Activated CD4-positive, alpha-beta T cell treated with anti-CD3 and anti-CD28 coated beads for 48 hours (primary cell): ENCODE measurements around the gene CBY2.

Source experiments
- DNase-seq: peaks from one replicate; pipeline ENCODE4 v3.0.0-alpha.2; 2020

The CBY2 gene

GRCh38 chr13:45704211-45704739 lies 2.2 kb downstream of the CBY2 start:
- DNase-seq: no peak

GRCh38 chr13:45704854-45705695 lies 3.0 kb downstream of the CBY2 start:
- no peak for DNase-seq

GRCh38 chr13:45705918-45706317 lies 3.8 kb downstream of the CBY2 start:
- no peak for DNase-seq

DNA sequence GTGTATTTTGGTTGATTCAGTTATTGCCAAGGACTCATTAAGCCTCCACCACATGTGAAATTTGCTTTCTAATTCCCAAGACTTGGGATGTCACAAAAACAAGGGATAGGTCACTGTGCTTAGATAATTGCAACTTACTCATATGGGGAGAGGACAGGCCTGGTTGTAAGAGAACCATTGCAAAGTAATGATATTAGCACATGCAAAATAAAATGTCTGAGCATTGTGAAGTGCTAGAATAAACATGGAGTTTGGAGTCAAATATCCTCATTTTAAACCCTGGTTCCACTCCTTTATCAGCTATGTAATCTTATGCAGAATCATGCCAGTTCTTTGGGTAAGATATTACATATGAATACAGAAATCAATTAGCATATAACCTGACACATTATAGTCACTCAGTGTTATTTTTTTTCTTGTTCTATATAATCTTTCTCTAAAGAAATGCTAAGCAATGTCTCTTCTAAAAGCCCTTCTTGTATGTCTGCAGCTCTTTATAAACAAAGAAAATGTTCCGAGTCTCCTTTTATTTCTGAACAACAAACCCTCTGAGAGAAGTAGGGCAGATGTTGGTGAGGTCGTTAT lies 5.5 kb downstream of the CBY2 start:
- no peak for DNase-seq

DNA sequence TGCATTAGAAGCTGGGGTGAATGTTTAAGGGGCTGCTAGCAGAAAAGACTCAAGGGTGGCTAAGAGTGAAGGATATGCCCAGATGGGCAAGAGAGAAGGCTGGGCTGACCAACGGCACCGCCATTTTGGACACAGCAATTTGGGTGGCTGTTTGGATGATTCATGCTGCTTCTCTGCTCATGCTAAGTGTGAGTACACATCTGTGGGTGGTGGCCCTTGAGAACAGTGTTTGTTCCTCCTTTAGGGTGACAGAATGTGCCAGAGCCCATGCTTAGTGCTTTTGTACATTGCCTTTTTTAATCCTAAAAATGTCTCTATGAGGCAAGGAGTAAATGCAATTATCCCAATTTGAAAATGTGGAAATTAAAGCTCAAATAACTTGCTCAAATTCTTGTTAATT lies 9.8 kb downstream of the CBY2 start:
- no peak for DNase-seq

DNA sequence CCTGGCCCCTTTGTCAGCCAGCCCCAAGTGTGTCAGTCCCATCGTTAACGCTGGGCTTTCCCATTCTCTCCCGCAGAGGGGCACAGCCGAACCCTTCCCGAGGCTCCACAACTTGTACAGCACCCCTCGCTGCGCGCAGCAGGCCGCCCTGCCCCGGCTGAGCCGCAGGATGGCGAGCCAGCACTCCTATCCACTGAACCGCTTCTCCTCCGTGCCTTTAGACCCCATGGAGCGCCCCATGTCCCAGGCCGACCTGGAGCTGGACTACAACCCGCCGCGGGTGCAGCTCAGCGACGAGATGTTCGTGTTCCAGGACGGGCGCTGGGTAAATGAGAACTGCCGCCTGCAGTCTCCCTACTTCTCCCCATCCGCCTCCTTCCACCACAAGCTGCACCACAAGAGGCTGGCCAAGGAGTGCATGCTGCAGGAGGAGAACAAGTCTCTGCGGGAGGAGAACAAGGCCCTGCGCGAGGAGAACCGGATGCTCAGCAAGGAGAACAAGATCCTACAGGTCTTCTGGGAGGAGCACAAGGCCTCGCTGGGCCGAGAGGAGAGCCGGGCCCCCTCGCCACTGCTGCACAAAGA lies 11.1 kb downstream of the CBY2 start:
- no peak for DNase-seq

DNA sequence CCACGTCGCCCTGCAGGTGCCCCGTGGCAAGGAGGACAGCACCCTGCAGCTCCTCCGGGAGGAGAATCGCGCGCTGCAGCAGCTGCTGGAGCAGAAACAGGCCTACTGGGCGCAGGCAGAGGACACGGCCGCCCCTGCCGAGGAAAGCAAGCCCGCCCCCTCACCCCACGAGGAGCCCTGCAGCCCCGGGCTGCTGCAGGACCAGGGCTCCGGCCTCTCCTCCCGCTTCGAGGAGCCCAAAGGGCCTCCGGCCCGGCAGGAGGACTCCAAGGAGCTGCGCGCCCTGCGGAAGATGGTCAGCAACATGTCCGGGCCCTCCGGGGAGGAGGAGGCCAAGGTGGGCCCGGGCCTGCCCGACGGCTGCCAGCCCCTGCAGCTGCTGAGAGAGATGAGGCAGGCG lies 11.6 kb downstream of the CBY2 start:
- DNase-seq: no peak

DNA sequence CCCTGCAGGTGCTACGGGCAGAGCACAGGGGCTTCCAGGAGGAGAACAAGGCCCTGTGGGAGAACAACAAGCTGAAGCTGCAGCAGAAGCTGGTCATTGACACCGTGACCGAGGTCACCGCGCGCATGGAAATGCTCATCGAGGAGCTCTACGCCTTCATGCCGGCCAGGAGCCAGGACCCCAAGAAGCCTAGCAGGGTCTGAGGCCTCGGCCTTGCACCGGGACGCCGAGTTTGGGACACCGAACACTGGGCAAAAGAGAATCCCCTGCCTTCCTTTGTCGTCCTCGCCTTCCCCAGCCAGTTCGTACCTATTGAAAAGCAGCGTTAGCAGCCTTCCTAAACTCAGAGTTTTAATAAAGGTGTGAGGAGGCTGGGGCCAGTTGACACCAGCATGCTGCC lies 12.1 kb downstream of the CBY2 start:
- DNase-seq: no peak

GRCh38 chr13:45715351-45715750 lies 13.2 kb downstream of the CBY2 start:
- DNase-seq: no peak

DNA sequence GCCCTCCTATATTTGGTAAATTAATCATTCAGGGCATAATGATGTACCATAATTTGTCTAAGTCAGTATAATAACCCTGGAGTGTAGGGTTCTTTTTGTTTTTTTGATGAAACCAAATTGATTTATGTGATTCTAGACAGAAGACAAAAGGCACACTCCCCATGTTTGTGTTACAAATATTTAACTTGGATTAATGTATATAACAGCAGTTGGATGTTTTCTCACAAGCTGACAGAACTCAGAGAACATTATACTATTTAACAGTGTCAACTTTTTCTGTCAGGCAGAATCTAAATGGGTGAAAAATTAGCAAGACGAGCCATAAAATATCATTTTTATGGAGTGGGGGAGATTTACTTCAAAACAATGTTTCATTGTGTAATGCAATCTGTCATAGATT lies 15.2 kb downstream of the CBY2 start:
- DNase-seq: no peak

GRCh38 chr13:45718063-45718462 lies 15.9 kb downstream of the CBY2 start:
- DNase-seq: no peak

DNA sequence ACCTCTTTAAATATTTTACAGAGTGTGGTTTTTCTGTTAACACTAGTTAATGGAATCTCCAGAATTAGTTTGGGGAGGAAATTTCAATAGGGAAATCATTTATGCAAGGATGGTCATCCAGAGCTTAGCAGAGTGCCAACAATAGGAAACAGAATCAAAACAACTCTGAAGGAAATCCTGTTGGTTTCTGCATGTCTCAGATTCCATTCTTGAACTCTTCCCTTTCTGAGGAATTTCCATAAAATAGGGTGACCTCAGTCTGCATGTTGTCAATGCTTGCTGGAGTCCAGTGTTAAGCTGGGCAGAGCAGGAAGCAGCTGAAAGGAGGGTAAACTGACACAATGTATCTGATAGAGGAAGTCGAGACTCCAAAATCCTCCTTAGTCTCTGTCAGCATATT lies 16.9 kb downstream of the CBY2 start:
- no peak for DNase-seq

- no peak for DNase-seq
These were observed 19.1 kb downstream of the CBY2 start for GRCh38 chr13:45721203-45721731.

DNA sequence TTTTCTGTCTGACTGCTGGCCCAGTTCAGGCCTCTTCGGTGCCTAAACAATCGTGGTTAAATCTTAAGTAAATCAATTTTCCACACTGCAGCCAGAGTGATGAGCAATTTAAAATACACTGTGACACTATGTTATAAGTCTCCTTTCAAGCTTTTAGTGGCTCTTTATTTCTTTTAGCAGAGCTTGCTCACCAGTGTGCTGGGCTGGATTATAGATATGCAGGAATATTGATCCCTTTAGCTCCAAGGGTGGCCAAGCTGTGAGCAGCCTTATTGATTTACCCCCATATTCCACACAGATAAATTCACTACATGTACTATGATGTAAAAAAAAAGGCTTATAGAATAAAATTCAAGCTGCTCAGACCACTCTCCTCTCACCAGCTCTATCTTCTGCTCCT lies 21.7 kb downstream of the CBY2 start:
- DNase-seq: no peak

- peak; percentile 21 for DNase-seq
These were observed 26.6 kb downstream of the CBY2 start for GRCh38 chr13:45728759-45729158.

DNA sequence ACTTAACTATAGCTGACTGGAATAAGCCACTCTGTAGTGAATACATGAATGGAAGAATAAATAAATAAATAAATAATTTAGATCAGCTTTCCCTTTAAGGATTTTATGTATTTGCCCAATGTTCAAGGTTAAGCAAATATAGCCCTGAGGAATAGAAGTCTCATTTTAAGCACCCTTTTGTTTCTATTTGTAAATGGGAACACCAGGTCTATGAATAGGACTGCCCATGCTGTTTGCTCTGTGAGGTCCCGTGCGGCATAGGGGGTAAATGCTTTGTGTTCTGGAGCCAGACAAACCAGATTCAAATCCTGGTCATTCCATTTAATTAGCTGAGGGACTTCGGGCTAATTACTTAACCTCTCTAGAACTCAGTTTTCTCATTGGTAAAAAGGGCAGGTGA lies 29.3 kb downstream of the CBY2 start:
- no peak for DNase-seq

GRCh38 chr13:45732916-45733315 lies 30.8 kb downstream of the CBY2 start:
- no peak for DNase-seq

- DNase-seq: no peak
These were observed 31.2 kb downstream of the CBY2 start for GRCh38 chr13:45733361-45733760.

GRCh38 chr13:45737571-45738017 lies 35.5 kb downstream of the CBY2 start:
- peak; percentile 53 for DNase-seq

- no peak for DNase-seq
These were observed 40.9 kb downstream of the CBY2 start for GRCh38 chr13:45742985-45743384.

- DNase-seq: no peak
These were observed 42.9 kb downstream of the CBY2 start for GRCh38 chr13:45744979-45745378.

DNA sequence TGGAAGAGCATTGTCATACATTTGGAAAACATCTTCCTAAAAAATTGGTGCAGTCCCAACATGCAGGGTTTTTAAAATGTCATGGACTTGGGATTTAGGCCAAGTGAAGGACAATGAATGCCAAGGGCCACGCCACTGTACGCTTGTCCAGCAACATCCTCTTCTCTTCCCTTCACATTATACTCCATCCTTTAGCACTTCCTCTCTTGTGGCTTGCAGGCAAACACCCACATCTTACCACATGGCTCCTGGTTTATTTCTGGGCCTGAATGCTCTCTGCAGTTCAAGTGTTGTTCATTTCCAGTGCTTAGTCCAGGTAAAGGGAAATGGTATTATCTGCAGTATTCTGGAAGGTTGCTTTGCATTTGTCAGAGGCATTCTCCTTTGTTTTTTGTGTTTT lies 45.0 kb downstream of the CBY2 start:
- no peak for DNase-seq

DNA sequence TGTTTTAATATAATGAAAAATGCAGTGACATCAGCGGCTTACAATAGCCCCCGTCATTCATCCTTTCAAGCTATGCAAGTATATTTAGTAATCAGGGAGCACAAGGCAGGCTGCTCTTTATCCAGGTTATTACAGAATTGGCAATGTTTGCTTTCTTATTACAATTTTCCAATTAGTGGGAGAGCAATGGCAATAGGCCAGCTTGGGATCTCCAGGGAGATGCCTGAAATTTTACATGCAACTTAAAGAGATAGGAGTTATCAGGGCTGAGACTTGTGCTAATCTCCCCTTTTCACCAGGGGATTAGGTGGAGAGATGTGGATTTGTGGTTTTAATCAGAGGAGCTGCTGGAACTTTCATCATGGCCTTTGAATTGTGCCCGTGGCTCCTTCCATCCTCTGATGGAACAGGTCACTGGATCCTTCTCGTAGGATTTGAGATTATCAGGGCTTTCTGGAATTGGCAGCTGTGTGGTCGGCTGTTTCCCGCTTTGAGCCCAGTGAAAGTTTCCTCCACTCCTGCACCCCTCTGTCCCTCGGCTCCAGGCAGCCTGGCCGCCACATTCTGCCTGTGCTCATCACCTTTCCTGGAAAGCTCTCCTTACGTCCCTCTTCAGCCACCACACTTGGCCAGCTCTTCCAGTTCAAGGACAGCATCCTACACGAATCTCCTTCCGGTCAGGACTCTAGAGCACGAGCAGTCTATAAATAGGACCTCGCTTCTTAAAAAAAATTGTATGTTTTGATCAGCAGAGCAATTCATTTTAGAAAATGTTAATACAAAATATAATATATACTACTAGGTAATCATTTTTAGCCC lies 47.0 kb downstream of the CBY2 start:
- DNase-seq: no peak
